Nephron progenitor cell (in vitro differentiated cells): Measurements from ENCODE around the gene ANKRD16.

Experiments used
- DNase-seq: peaks from one replicate; pipeline ENCODE4 v3.0.0; 2021
- H3K27ac Mint-ChIP-seq: 2 replicates; pipeline ENCODE4 v1.8.0; 2021; ENCODE audit warnings: mild to moderate bottlenecking, moderate library complexity, mixed read lengths
- H3K27me3 Mint-ChIP-seq: 2 replicates; pipeline ENCODE4 v1.8.0; 2021; ENCODE audit warnings: mild to moderate bottlenecking, low read depth, mixed read lengths; ENCODE audit not compliant: poor library complexity
- H3K36me3 Mint-ChIP-seq: 2 replicates; pipeline ENCODE4 v1.8.0; 2021; ENCODE audit warnings: low read depth, mixed read lengths
- H3K4me1 Mint-ChIP-seq: 2 replicates; pipeline ENCODE4 v1.8.0; 2021; ENCODE audit warnings: mixed read lengths
- H3K4me3 Mint-ChIP-seq: 2 replicates; pipeline ENCODE4 v1.8.0; 2021; ENCODE audit warnings: mild to moderate bottlenecking, moderate library complexity, mixed read lengths
- H3K9me3 Mint-ChIP-seq: 2 replicates; pipeline ENCODE4 v1.8.0; 2021; ENCODE audit warnings: mild to moderate bottlenecking, moderate library complexity, mixed read lengths
- TF ChIP-seq, protein P1 (sequence below): fragments of 200-600 bp; sonication (generic); IDR thresholded peaks from 2 replicates; pipeline ENCODE4 v1.5.0; 2021; ENCODE audit warnings: antibody characterized with exemption

The ANKRD16 gene

DNA sequence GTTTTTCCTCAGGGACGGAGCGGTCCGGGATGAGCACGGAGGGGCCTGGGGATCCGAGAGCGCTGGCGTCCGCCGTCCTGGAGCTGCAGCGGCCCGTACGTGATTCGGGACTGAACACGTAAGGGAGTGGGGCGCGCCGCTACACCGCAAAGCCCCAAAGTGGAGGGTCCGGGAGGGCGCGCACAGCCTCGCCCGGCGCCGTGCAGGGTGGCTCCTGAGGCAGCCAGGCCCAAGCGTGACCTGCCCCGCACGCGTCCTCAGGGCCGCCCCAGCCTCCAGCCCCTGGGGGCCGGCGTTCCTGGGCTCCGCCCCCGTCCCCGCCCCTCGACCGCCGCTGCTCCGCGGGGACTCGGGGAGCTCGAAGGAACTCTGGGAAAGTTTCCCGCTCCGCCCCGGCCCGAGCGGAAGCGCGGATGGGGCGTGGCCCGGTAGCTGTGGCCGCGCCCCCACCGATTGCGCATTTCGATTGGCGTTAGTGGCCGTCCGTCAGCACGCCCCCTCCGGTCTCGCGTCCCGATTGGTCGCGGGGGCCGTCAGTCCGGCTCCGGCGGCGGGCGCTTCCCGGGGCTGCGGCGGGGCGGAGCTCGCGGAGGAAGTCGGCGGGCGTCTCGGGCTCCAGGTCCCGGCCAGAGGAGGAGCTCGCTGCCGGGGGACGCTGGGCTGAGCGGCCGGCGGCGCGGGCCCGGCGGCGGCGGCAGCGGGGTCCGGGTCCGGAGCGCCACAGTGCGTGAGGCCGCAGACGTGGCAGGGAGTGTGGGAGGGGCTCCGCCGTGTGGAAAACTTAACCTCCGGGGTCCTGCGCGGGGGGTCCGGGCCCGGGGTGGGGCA is at the start of gene ANKRD16, which contains the start of gene FBH1:
TSS of gene ANKRD16 (minus strand) at position 270 of the 828 bp plus-strand sequence. CDS start 539 bp downstream, outside the sequence.
TSS of gene FBH1 (plus strand) at position 620 of the 828 bp plus-strand sequence. CDS start at position 723, 103 bp downstream.
- H3K4me3 Mint-ChIP-seq, result peak within 1 kb of the TSS; percentile 98
- peaks cover 36% of the 10 kb centered on the region for H3K36me3 Mint-ChIP-seq

GRCh38 chr10:5938291-5938690 is 48.6 kb upstream of the ANKRD16 start:
- TF ChIP-seq, protein P1, sequence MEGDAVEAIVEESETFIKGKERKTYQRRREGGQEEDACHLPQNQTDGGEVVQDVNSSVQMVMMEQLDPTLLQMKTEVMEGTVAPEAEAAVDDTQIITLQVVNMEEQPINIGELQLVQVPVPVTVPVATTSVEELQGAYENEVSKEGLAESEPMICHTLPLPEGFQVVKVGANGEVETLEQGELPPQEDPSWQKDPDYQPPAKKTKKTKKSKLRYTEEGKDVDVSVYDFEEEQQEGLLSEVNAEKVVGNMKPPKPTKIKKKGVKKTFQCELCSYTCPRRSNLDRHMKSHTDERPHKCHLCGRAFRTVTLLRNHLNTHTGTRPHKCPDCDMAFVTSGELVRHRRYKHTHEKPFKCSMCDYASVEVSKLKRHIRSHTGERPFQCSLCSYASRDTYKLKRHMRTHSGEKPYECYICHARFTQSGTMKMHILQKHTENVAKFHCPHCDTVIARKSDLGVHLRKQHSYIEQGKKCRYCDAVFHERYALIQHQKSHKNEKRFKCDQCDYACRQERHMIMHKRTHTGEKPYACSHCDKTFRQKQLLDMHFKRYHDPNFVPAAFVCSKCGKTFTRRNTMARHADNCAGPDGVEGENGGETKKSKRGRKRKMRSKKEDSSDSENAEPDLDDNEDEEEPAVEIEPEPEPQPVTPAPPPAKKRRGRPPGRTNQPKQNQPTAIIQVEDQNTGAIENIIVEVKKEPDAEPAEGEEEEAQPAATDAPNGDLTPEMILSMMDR, result no peak
- Mint-ChIP-seq H3K9me3 (no peaks in the 10 kb centered on the region), H3K4me3 (no peak overlapping the region), H3K27ac (peak overlapping the region; percentile 60), H3K27me3 (peaks cover 2% of the 10 kb centered on the region), H3K4me1 (peaks cover 19% of the 10 kb centered on the region), H3K36me3 (peaks cover 39% of the 10 kb centered on the region)
- DNase-seq, result no peak

More for the DNA sequence above, at the start of gene ANKRD16, which contains the start of gene FBH1:
- TF ChIP-seq, protein P1, result no peak
- Mint-ChIP-seq H3K27ac (peak within 1 kb of the TSS; percentile 96), H3K4me1 (peaks cover 58% of the 10 kb centered on the region), H3K27me3 (no peaks in the 10 kb centered on the region), H3K9me3 (no peaks in the 10 kb centered on the region)
- peak; percentile 99 for DNase-seq

GRCh38 chr10:5937016-5937415 is 47.3 kb upstream of the ANKRD16 start:
- Mint-ChIP-seq H3K4me3 (no peak overlapping the region), H3K4me1 (peaks cover 15% of the 10 kb centered on the region), H3K36me3 (peaks cover 49% of the 10 kb centered on the region), H3K9me3 (no peaks in the 10 kb centered on the region), H3K27me3 (peaks cover 3% of the 10 kb centered on the region), H3K27ac (no peak overlapping the region)
- TF ChIP-seq, protein P1, result no peak
- no peak for DNase-seq

GRCh38 chr10:5935628-5936027 is 45.9 kb upstream of the ANKRD16 start:
- DNase-seq, result no peak
- Mint-ChIP-seq H3K4me1 (peaks cover 2% of the 10 kb centered on the region), H3K27ac (no peak overlapping the region), H3K9me3 (no peaks in the 10 kb centered on the region), H3K27me3 (peaks cover 3% of the 10 kb centered on the region), H3K36me3 (peaks cover 63% of the 10 kb centered on the region), H3K4me3 (no peak overlapping the region)
- TF ChIP-seq, protein P1, result no peak

- Mint-ChIP-seq H3K27me3 (peaks cover 5% of the 10 kb centered on the region), H3K4me1 (no peaks in the 10 kb centered on the region), H3K36me3 (peaks cover 79% of the 10 kb centered on the region), H3K9me3 (no peaks in the 10 kb centered on the region), H3K4me3 (no peak overlapping the region), H3K27ac (no peak overlapping the region)
- TF ChIP-seq, protein P1, result no peak
- DNase-seq, result no peak
These were observed 44.3 kb upstream of the ANKRD16 start for GRCh38 chr10:5933909-5934546.
